NCI-H460 (cell line): Measurements from ENCODE around the gene RRAS. TPM values are rescaled to one million over a fixed set of nuclear protein-coding genes. Genes with fewer than 3 reads are reported as not detected.
A peak's percentile ranks its signal among the peaks of the same experiment; 100 is the strongest.

ENCODE experiments used
- DNase-seq: peaks from one replicate; pipeline ENCODE4 v3.0.0-alpha.2; 2016; ENCODE audit warnings: low read depth; ENCODE audit errors: extremely low read depth
- polyA plus RNA-seq: library from polyadenylated mRNA; depleted of rRNA; stranded (reverse); fragments of >200 nt; gene quantifications from 2 replicates; pipeline ENCODE4 v1.2.3, GENCODE V29; 2014; cell fraction: nucleus; rRNA removed
- total RNA-seq: library from RNA; depleted of rRNA; stranded (reverse); fragments of >200 nt; shearing (Covaris generic); gene quantifications from 2 replicates; pipeline ENCODE4 v1.2.3, GENCODE V29; 2014; rRNA removed

RRAS gene
- total RNA-seq: 17.2 and 19.6 TPM in 2 replicates
- polyA plus RNA-seq: 3.9 and 20.1 TPM in 2 replicates

- peak; percentile 98 for DNase-seq
Measured at GRCh38 chr19:49640113-49640898, at the start of gene RRAS. RRAS (minus strand) TSS chr19:49640143; CDS start chr19:49640098, 45 bp downstream.

- no peak for DNase-seq
Measured at GRCh38 chr19:49689133-49690078, 49.5 kb upstream of the RRAS start, which contains the start of gene ADM5. ADM5 (plus strand) TSS chr19:49689594; CDS start chr19:49689838, 244 bp downstream.

GRCh38 chr19:49688531-49689132, 48.7 kb upstream of the RRAS start:
- DNase-seq: no peak

- no peak for DNase-seq
Measured at GRCh38 chr19:49687566-49688316, 47.8 kb upstream of the RRAS start.

- DNase-seq: no peak
Measured at GRCh38 chr19:49687150-49687549, 47.2 kb upstream of the RRAS start.

GRCh38 chr19:49686503-49687088, 46.7 kb upstream of the RRAS start:
- no peak for DNase-seq

- no peak for DNase-seq
Measured at GRCh38 chr19:49685845-49686332, 45.9 kb upstream of the RRAS start.

- no peak for DNase-seq
Measured at GRCh38 chr19:49684983-49685553, 45.1 kb upstream of the RRAS start.

GRCh38 chr19:49684251-49684982, 44.5 kb upstream of the RRAS start:
- DNase-seq: no peak

- DNase-seq: no peak
Measured at GRCh38 chr19:49683814-49684250, 43.9 kb upstream of the RRAS start.

GRCh38 chr19:49682274-49682673, 42.3 kb upstream of the RRAS start:
- no peak for DNase-seq

GRCh38 chr19:49681830-49682229, 41.9 kb upstream of the RRAS start:
- no peak for DNase-seq

GRCh38 chr19:49680421-49681351, 40.7 kb upstream of the RRAS start:
- peak; percentile 68 for DNase-seq

GRCh38 chr19:49679771-49680413, 39.9 kb upstream of the RRAS start:
- DNase-seq: no peak

GRCh38 chr19:49678985-49679770, 39.2 kb upstream of the RRAS start:
- no peak for DNase-seq
